Kasumi-1 (cell line): ENCODE results near the gene TRPV2.
"Not testable (repeated sequence)": the region's sequence is repeated elsewhere in the genome, so short reads cannot be mapped to it uniquely, and the experiment has no call there.

Experiments used
- DNase-seq, 2 experiments: peaks; one replicate each; lab custom pipeline; 2025; lab: John Stamatoyannopoulos, UW

TRPV2 gene

GRCh38 chr17:16435925-16436886 is 20.8 kb downstream of the TRPV2 start:
- DNase-seq = no peak

- DNase-seq = no peak
Measured at GRCh38 chr17:16437083-16437482, 21.7 kb downstream of the TRPV2 start.

- no peak for DNase-seq
Measured at GRCh38 chr17:16438173-16438556, 22.8 kb downstream of the TRPV2 start.

- DNase-seq = peak; percentile 92 to 99
Measured at GRCh38 chr17:16438557-16439302, 23.4 kb downstream of the TRPV2 start.

GRCh38 chr17:16439303-16439791 is 24.0 kb downstream of the TRPV2 start:
- no peak for DNase-seq

GRCh38 chr17:16439811-16440351 is 24.5 kb downstream of the TRPV2 start:
- no peak for DNase-seq

- not testable (repeated sequence) for DNase-seq
Measured at GRCh38 chr17:16440354-16440753, 25.0 kb downstream of the TRPV2 start.

- DNase-seq = no peak
Measured at GRCh38 chr17:16440901-16441629, 25.7 kb downstream of the TRPV2 start.

- peak; percentile 22 to 28 for DNase-seq
Measured at GRCh38 chr17:16442141-16442540, 26.8 kb downstream of the TRPV2 start.

GRCh38 chr17:16442594-16443510 is 27.5 kb downstream of the TRPV2 start:
- DNase-seq = no peak

- DNase-seq = no peak
Measured at GRCh38 chr17:16443511-16444257, 28.3 kb downstream of the TRPV2 start.

- peak in 1 of 2 experiments; percentile 27 for DNase-seq
Measured at GRCh38 chr17:16444258-16444886, 29.0 kb downstream of the TRPV2 start.

GRCh38 chr17:16446338-16446983 is 31.1 kb downstream of the TRPV2 start:
- DNase-seq = peak in 1 of 2 experiments; percentile 19

GRCh38 chr17:16447676-16448075 is 32.3 kb downstream of the TRPV2 start:
- peak in 1 of 2 experiments; percentile 34 for DNase-seq

- DNase-seq = no peak
Measured at GRCh38 chr17:16448490-16448889, 33.1 kb downstream of the TRPV2 start.

- DNase-seq = no peak
Measured at GRCh38 chr17:16449121-16449570, 33.8 kb downstream of the TRPV2 start.

- DNase-seq = no peak
Measured at GRCh38 chr17:16450028-16450427, 34.7 kb downstream of the TRPV2 start.

- DNase-seq = not testable (repeated sequence)
Measured at GRCh38 chr17:16452268-16452667, 36.9 kb downstream of the TRPV2 start.

GRCh38 chr17:16453493-16453851 is 38.1 kb downstream of the TRPV2 start:
- no peak for DNase-seq
